Fibroblast of skin of abdomen (primary cell): ENCODE data around the gene ZNF761. TPM values are rescaled to one million over a fixed set of nuclear protein-coding genes. Genes with fewer than 3 reads are reported as not detected.
"Not testable (repeated sequence)": the region's sequence is repeated elsewhere in the genome, so short reads cannot be mapped to it uniquely, and the experiment has no call there.

Experiments
- DNase-seq: peaks from one replicate; pipeline ENCODE4 v3.0.0-alpha.2; 2013
- polyA plus RNA-seq, 2 experiments: library from polyadenylated mRNA; unstranded; fragments of 120-200 nt; gene quantifications; one replicate each; pipeline ENCODE4 v1.2.1, GENCODE V29; 2013; ENCODE audit not compliant: insufficient read length in 2 of 2

ZNF761 gene
- polyA plus RNA-seq (2013, experiment 1 of 2; ENCODE audit: insufficient read length) = 7.4 TPM
- polyA plus RNA-seq (2013, experiment 2 of 2; ENCODE audit: insufficient read length) = 6.7 TPM

- peak; percentile 86 for DNase-seq
Measured at GRCh38 chr19:53431399-53432087, at the start of gene ZNF761. Gene ZNF761, plus strand, starts transcription at chr19:53431984. Its CDS starts 15,285 bp downstream, at chr19:53447269.

DNA sequence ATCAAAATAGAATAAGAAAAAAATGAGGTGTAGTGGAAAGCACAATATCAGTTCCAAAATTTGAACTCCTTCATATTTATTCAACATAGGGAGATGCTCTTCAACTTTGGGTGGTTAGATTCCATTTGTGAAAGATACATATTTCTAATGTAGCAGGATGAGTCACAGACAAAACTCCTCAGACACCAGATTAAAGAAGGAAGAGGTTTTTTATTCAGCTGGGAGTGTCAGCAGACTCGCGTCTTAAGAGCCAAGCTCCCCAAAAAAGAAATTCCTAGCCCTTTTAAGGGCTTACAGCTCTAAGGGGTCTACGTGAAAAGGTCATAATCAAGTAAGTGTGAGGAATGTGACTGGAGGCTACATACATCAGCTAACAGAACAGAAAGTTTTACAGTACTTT is 43.6 kb upstream of the ZNF761 start:
- DNase-seq = no peak

- no peak for DNase-seq
Measured at GRCh38 chr19:53388904-53389303, 42.9 kb upstream of the ZNF761 start.

DNA sequence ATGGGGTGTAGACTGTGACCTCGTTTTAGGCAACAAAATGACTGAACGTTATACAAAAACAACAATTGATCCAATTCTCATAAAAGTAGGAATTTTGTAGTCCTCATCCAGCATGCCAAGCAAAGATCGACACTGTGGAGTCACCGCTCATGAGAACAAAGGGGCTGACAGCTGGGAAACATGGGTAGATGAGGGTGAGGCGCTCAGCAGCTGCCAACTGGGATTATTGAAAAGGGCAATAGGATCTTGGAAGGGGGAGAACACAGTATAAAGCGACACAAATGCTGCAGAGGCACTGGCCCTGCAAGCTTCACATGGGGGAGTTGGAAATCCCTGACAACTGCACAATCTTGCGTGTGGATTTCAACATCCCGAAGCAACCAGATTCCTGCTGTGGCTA is 42.2 kb upstream of the ZNF761 start:
- no peak for DNase-seq

GRCh38 chr19:53389978-53390377 is 41.8 kb upstream of the ZNF761 start:
- DNase-seq = no peak

DNA sequence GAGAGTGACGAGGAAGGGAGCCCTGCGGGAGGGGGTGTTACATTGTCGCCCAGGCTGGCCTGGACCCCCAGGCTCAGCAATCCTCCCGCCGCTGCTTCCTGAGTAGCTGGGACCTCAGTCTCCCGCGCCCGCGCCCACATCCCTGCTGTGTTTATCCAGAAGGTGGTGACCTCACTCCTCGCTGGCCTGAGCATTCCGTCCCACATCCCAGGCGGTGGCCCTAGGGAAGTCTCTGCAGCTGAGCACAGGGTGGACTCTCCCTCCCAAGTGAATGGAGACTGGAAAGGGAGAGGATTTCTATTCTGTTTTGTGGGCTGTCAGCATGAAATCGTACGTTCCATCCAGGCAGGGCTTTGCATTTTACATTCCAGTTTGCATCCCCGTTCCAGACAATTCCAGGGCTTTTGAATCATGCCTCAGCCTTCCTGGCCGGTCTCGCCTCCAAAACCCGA is 37.2 kb upstream of the ZNF761 start:
- no peak for DNase-seq

DNA sequence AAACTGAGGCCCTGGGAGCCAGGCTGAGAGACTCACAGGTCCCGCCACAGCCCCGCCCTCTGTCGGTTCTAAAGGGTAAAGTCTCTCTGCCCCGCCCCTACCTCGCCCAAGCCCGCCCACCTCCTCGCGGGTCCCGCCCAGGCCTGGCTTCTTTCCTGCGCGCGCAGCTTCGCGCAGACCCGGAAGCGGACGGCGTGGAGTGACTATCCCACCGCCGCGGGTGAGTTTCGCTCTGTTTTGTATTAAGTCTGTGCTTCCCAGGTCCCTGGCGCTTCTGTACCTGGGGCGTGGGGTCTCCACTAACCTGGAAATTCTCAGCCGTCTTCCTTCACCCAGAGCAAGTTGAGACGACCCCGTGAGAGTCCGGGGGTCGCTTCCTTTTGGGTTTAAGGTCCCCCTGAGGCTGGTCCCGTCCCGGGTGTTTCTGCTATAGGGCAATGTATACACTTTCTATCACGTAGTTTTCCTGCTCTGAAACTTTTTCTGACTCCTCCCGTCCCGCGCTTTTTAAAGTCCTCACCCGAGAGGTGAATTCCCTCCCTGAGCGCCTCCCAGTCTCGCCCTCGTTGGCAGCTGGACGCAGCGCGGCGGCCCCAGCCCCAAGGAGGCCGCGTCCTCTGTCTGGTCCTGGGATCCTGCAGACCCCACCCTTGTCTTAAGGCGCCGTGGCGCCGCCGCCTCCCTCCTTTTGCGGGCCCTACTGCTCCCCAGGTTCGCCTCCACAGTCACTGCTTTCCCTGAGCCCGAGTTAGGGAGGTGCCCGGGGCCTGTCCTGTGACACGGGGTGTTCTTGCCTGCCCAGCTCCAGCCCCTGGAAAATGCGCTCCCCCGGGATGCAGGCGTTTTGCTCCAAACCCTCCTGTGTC is 36.6 kb upstream of the ZNF761 start, which contains the start of gene ZNF765:
TSS of gene ZNF765 (plus strand) at position 176 of the 866 bp plus-strand sequence. CDS start 2,867 bp downstream, outside the sequence.
- DNase-seq = peak; percentile 91

DNA sequence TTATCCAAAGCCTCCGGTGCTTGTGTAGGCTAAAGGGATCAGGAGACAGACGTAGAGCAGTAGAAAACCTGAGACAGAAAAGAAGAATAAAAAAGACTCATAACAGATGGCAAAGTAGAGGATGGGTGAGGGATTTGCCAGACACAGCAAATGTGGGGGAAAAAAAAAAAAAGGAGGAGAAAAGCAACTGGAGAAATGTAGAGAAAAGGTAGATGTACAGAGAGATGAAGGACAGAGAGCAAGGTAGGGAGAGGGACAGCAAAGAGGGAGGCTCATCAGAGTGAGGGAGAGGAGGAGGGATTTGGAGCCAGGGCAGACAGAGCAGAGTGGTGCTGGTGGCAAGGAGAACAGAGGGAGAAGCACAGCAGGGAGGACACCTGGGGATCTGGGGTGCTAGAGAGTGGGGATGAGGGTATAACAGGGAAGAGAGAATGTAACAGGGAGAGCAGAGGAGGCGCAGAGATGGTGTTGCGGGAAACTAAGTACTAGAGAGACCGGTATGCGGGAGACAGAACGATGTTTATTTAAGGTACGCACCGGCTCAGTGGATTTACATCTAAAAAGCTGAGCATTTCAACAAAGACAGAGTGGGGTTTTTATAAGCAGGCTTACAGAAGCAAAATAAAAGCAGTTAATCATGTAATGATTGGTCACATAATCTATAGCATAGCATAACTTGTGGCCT is 35.8 kb upstream of the ZNF761 start:
- DNase-seq = not testable (repeated sequence)

DNA sequence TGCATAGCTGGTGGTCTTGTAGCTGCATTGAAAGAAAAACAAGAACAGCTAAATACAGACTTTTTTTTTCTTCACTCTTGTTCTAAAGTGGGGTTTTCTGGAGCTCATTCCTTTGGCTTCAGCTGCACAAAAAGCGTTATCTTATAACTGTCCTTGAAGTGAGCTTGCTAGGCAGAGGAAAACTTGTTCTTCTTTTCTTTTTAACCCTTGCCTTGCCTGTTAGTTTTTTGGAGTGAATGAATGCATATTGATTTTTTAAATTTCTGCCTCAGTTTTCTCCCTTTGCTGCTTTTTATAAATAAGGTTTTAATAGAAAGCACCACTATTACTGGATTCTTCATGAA is 35.3 kb upstream of the ZNF761 start:
- DNase-seq = no peak

GRCh38 chr19:53397918-53398317 is 33.9 kb upstream of the ZNF761 start:
- DNase-seq = not testable (repeated sequence)

- DNase-seq = no peak
Measured at GRCh38 chr19:53409505-53410204, 22.1 kb upstream of the ZNF761 start.

DNA sequence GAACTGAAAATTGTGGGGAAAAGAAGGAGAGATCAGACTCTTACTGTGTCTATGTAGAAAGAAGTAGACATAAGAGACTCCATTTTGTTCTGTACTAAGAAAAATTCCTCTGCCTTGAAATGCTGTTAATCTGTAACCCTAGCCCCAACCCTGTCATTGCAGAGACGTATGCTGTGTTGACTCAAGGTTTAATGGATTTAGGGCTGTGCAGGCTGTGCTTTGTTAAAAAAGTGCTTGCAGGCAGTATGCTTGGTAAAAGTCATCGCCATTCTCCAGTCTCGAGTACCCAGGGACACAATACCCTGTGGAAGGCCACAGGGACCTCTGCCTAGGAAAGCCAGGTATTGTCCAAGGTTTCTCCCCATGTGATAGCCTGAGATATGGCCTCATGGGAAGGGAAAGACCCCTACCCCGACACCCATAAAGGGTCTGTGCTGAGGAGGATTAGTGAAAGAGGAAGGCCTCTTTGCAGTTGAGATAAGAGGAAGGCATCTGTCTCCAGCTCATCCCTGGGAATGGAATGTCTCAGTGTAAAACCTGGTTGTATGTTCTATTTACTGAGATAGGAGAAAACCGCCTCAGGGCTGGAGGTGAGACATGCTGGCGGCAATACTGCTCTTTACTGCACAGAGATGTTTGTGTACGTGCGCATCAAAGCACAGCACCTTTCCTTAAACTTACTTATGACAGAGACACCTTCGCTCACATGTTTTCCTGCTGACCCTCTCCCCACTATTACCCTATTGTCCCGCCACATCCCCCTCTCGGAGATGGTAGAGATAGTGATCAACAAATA is 11.1 kb upstream of the ZNF761 start:
- DNase-seq = not testable (repeated sequence)

DNA sequence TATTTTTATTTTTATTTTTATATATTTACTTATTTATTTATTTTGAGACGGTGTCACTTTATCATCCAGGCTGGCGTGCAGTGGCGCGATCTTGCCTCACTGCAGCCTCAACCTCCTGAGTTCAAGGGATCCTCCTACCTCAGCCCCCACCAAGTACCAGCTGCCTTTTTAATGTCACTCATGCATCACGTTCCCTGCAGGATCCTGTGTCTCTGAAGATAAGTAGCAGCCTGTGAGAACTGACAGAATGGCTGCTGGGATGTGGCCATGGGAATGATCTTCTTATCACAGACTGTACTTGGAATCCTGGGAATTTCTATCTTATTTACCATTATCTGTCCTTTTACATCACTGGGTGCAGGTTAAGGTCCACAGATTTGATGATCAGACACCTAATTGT is 9.2 kb upstream of the ZNF761 start:
- DNase-seq = no peak

DNA sequence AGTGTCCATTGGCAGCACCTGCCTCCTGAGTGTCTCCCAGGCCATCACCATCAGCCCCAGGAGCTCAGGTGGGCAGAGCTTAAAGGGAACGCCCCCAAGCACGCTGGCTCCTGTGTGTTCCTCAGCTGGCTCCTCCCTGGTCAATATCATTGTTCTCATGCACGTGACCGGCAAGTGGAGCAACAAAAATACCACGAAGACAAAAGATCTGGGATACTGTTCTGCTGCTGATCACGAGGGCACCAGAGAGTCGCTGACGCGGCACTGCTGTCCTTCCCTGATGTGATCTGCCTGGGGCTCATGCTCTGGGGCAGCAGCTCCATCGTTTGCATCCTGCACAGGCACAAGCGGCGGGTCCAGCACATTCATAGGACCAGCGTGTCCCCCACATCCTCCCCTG is 8.7 kb upstream of the ZNF761 start:
- DNase-seq = not testable (repeated sequence)

- not testable (repeated sequence) for DNase-seq
Measured at GRCh38 chr19:53423680-53424079, 8.1 kb upstream of the ZNF761 start.

DNA sequence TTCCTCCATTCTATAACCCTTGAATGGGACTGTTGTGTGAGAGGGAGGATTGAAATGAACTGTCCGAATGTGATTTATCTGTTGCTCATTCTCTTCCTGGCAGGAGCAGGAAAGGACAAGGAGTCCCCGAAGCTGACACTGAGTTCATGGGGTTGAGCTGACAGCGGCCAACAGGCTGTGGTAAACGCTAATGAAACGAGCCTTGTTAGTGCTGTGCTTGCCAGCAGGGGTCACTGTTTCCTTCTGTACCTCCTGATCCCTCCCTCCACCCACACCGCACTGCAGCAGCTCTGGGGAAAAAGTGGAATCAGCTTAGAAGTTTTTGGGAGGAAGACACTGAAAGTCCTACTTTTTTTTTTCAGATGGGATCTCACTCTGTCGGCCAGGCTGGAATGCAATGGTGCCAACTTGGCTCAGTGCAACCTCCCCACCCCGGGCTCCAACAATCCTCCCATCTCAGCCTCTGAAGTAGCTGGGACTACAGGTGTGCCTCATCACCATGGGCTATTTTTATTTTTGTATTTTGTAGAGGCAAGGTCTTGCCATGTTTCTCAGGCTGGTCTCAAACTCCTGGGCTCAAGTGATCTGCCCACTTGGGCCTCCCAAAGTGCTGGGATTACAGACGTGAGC is 6.7 kb upstream of the ZNF761 start:
- DNase-seq = peak; percentile 24

DNA sequence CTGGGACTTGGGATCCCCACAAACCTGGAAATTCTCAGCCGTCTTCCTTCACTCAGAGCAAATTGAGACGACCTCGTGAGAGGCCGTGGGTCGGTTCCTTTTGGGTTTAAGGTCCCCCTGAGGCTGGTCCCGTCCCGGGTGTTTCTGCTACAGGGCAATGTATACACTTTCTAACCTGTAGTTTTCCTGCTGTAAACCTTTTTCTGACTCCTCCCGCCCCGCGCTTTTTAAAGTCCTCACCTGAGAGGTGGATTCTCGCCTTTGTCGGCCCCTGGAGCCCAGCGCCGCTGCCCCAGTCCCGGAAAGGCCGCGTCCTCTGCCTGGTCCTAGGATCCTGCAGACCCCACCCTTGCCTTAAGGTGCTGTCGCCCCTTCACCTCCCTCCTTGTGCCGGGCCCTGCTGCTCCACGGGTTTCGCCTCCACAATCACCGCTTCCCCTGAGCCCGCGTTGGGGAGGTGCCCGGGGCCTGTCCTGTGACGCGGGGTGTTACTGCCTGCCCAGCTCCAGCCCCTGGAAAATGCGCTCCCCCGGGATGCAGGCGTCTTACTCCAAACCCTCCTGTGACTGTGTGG is 391 bp downstream of the ZNF761 start:
- peak; percentile 6 for DNase-seq

DNA sequence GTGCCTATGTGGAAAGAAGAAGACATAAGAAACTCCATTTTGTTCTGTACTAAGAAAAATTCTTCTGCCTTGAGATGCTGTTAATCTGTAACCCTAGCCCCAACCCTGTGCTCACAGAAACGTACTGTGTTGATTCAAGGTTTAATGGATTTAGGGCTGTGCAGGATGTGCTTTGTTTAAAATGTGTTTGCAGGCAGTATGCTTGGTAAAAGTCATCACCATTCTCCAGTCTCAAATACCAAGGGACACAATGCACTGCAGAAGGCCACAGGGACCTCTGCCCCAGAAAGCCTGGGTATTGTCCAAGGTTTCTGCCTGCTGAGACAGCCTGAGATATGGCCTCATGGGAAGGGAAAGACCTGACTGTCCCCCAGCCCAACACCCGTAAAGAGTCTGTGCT is 12.0 kb downstream of the ZNF761 start:
- not testable (repeated sequence) for DNase-seq

DNA sequence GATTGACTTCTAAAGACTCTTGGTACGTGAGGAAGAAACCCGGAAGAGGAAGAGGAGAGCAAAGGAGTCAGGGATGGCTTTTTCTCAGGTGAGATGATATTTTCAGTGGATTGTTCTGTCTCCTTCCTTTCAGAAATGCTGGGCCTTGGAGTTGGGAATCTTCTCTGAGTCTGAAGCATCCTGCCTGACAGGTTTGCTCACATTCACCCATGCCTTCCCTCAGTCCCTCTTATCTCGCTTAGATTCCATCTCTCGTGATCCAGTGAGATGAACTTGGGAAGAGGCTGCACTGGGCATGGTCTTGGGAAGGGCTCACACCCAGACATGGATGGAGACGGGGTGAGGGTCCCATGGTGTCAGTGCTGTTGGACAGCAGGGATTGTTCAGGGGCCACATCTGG is 15.4 kb downstream of the ZNF761 start:
- not testable (repeated sequence) for DNase-seq

GRCh38 chr19:53455828-53456227 is 24.0 kb downstream of the ZNF761 start:
- DNase-seq = no peak
